Vagina (tissue), 2 donors: ENCODE measurements around the gene CRYBG1.

Source experiments
- POLR2A ChIP-seq, 2 donors: fragments of 450-650 bp; IDR thresholded peaks; one replicate each; pipeline ENCODE4 v1.6.1; 2017; ENCODE audit warnings: antibody characterized with exemption in 2 of 2, mild to moderate bottlenecking in 2 of 2, moderate library complexity in 2 of 2
- POLR2AphosphoS5 ChIP-seq, 2 donors: sonication (generic); formaldehyde crosslinking; IDR thresholded peaks; one replicate each; pipeline ENCODE4 v1.9.0; 2017; ENCODE audit warnings: antibody characterized with exemption in 2 of 2, mild to moderate bottlenecking in 2 of 2, low read depth in 1 of 2; ENCODE audit not compliant: insufficient read depth in 1 of 2
- TF ChIP-seq, protein P1 (sequence below), 3 experiments: fragments of 450-650 bp in 2 of 3; fragments of 200-600 bp in 1 of 3; sonication (generic) in 1 of 3; IDR thresholded peaks; one replicate each; pipeline ENCODE4 v1.5.1; 2017 to 2019; ENCODE audit warnings: antibody characterized with exemption in 3 of 3, mild to moderate bottlenecking in 2 of 3, moderate library complexity in 2 of 3

DNA sequence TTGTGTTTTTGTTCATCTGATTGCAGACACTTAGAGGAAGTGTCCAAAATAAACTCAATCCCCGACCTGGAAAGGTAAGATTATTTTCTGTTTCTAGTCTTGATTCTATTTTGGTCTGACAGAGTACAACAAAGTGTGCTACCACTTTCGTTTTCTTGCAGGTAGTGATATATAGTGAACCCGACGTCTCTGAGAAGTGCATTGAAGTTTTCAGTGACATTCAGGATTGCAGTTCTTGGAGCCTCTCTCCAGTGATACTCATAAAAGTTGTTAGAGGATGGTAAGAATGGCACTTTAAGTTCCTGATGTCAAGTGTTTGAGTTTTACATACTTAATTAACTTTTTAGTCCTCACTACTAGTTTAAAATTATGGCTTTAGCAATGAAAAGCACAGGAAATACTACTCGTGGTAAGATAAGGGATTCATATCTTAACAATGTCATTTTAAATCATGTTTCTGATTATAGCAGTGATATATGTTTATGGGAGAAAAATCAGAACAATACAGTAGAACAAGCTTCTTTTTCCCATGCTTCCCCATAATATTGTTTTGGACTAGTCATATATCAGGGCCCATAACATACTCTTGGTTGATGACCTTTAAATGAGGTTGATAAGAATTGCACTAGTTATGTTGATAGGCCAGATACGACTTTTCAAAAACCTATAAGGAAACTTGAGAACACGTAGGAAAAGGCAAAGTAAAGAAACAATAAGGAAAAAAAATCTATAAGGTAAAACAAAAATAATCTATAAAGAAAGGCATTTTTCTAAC lies 164.8 kb downstream of the CRYBG1 start:
- TF ChIP-seq POLR2A (IDR thresholded peaks at IDR 0.05) (no peak), POLR2AphosphoS5 (IDR thresholded peaks at IDR 0.05; ENCODE audit: insufficient read depth in 1 of 2, low read depth in 1 of 2) (no peak)
- TF ChIP-seq, protein P1, sequence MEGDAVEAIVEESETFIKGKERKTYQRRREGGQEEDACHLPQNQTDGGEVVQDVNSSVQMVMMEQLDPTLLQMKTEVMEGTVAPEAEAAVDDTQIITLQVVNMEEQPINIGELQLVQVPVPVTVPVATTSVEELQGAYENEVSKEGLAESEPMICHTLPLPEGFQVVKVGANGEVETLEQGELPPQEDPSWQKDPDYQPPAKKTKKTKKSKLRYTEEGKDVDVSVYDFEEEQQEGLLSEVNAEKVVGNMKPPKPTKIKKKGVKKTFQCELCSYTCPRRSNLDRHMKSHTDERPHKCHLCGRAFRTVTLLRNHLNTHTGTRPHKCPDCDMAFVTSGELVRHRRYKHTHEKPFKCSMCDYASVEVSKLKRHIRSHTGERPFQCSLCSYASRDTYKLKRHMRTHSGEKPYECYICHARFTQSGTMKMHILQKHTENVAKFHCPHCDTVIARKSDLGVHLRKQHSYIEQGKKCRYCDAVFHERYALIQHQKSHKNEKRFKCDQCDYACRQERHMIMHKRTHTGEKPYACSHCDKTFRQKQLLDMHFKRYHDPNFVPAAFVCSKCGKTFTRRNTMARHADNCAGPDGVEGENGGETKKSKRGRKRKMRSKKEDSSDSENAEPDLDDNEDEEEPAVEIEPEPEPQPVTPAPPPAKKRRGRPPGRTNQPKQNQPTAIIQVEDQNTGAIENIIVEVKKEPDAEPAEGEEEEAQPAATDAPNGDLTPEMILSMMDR (IDR thresholded peaks at IDR 0.05): no peak
